Activated naive CD8-positive, alpha-beta T cell treated with anti-CD3 and anti-CD28 coated beads, Interleukin-2, amount 10 ng/mL, durations not matched to agents 7 days and 5 days (primary cell): ENCODE measurements around the gene CTDSPL2. TPM values are rescaled to one million over a fixed set of nuclear protein-coding genes. Genes with fewer than 3 reads are reported as not detected.
"Not testable (repeated sequence)": the region's sequence is repeated elsewhere in the genome, so short reads cannot be mapped to it uniquely, and the experiment has no call there.

Experiments
- ATAC-seq: fragments of 150-1000 bp; cut with Tn5 transposase; one replicate; pipeline ENCODE4 v1.10.0; 2021; ENCODE audit warnings: low read depth, moderate library complexity
- POLR2A ChIA-PET: fragments of 350-600 bp; sonication (Branson Sonifier 250); formaldehyde crosslinking; loops from one replicate; lab custom pipeline; 2021; ENCODE audit warnings: antibody characterized with exemption; lab: Charles Lee
- DNase-seq: peaks from one replicate; pipeline ENCODE4 v3.0.0; 2021
- H3K27ac Mint-ChIP-seq: one replicate; pipeline ENCODE4 v1.8.0; 2022; ENCODE audit warnings: mild to moderate bottlenecking, mixed read lengths
- H3K27me3 Mint-ChIP-seq: one replicate; pipeline ENCODE4 v1.8.0; 2022; ENCODE audit warnings: mild to moderate bottlenecking, moderate library complexity, mixed read lengths
- H3K36me3 Mint-ChIP-seq: one replicate; pipeline ENCODE4 v1.8.0; 2021; ENCODE audit warnings: mild to moderate bottlenecking, mixed read lengths
- H3K4me1 Mint-ChIP-seq: one replicate; pipeline ENCODE4 v1.8.0; 2021; ENCODE audit warnings: mixed read lengths
- H3K4me3 Mint-ChIP-seq: one replicate; pipeline ENCODE4 v1.8.0; 2022; ENCODE audit warnings: mild to moderate bottlenecking, moderate library complexity, mixed read lengths
- H3K9me3 Mint-ChIP-seq: one replicate; pipeline ENCODE4 v1.8.0; 2021; ENCODE audit warnings: mixed read lengths
- total RNA-seq, 2 experiments: library from RNA; stranded (reverse); gene quantifications; one replicate each; pipeline ENCODE4 v1.2.3, GENCODE V29; 2021

CTDSPL2 gene
- total RNA-seq, 2 experiments from 2014 or later: 82.9 to 87.5 TPM

- peaks cover 11% of the 10 kb centered on the region for H3K4me1 Mint-ChIP-seq
Observed at GRCh38 chr15:44447772-44448376, 20.4 kb downstream of the CTDSPL2 start.

GRCh38 chr15:44450172-44450571 lies 22.7 kb downstream of the CTDSPL2 start:
- Mint-ChIP-seq H3K27ac (no peak overlapping the region), H3K4me1 (peaks cover 11% of the 10 kb centered on the region), H3K27me3 (no peaks in the 10 kb centered on the region), H3K9me3 (peaks cover 3% of the 10 kb centered on the region), H3K36me3 (peaks cover 39% of the 10 kb centered on the region), H3K4me3 (no peak overlapping the region)
- POLR2A ChIA-PET: no interaction called here
- ATAC-seq (no peak), DNase-seq (no peak)

More at GRCh38 chr15:44447772-44448376, 20.4 kb downstream of the CTDSPL2 start:
- DNase-seq: no peak
- Mint-ChIP-seq H3K27me3 (no peaks in the 10 kb centered on the region), H3K4me3 (no peak overlapping the region), H3K27ac (no peak overlapping the region), H3K36me3 (peaks cover 34% of the 10 kb centered on the region), H3K9me3 (no peaks in the 10 kb centered on the region)
- ATAC-seq: no peak
- POLR2A ChIA-PET: no interaction called here

GRCh38 chr15:44453578-44454283 lies 26.3 kb downstream of the CTDSPL2 start:
- Mint-ChIP-seq H3K36me3 (peaks cover 28% of the 10 kb centered on the region), H3K4me1 (peaks cover 13% of the 10 kb centered on the region)
- H3K4me3 Mint-ChIP-seq, H3K27me3 Mint-ChIP-seq, DNase-seq, POLR2A ChIA-PET, H3K9me3 Mint-ChIP-seq, ATAC-seq, H3K27ac Mint-ChIP-seq: not testable (repeated sequence)

GRCh38 chr15:44458429-44458828 lies 31.0 kb downstream of the CTDSPL2 start:
- DNase-seq: no peak
- H3K36me3 Mint-ChIP-seq: peaks cover 28% of the 10 kb centered on the region
- no peaks in the 10 kb centered on the region for H3K27me3 Mint-ChIP-seq
- H3K27ac Mint-ChIP-seq: no peak overlapping the region
- POLR2A ChIA-PET: no interaction called here
- peaks cover 6% of the 10 kb centered on the region for H3K4me1 Mint-ChIP-seq
- H3K9me3 Mint-ChIP-seq: peaks cover 3% of the 10 kb centered on the region
- ATAC-seq: no peak
- H3K4me3 Mint-ChIP-seq: no peak overlapping the region

GRCh38 chr15:44468709-44469385 lies 41.4 kb downstream of the CTDSPL2 start:
- no peak overlapping the region for H3K4me3 Mint-ChIP-seq
- no peaks in the 10 kb centered on the region for H3K9me3 Mint-ChIP-seq
- H3K36me3 Mint-ChIP-seq: peaks cover 31% of the 10 kb centered on the region
- DNase-seq (no peak), ATAC-seq (no peak)
- H3K27ac Mint-ChIP-seq: no peak overlapping the region
- no peaks in the 10 kb centered on the region for H3K27me3 Mint-ChIP-seq
- POLR2A ChIA-PET: no interaction called here
- H3K4me1 Mint-ChIP-seq: peaks cover 12% of the 10 kb centered on the region

GRCh38 chr15:44471885-44472455 lies 44.5 kb downstream of the CTDSPL2 start:
- Mint-ChIP-seq H3K27me3 (no peaks in the 10 kb centered on the region), H3K4me1 (peaks cover 12% of the 10 kb centered on the region), H3K9me3 (no peaks in the 10 kb centered on the region), H3K27ac (no peak overlapping the region), H3K4me3 (no peak overlapping the region), H3K36me3 (peaks cover 28% of the 10 kb centered on the region)
- POLR2A ChIA-PET: interaction anchor here (0.5 kb wide), 1 partner anchor 240 kb away, joined by 3 read pairs; no protein-coding TSS in a partner anchor
- DNase-seq (no peak), ATAC-seq (no peak)

GRCh38 chr15:44479343-44479742 lies 51.9 kb downstream of the CTDSPL2 start:
- H3K27me3 Mint-ChIP-seq: no peaks in the 10 kb centered on the region
- no peak overlapping the region for H3K4me3 Mint-ChIP-seq
- no peak for ATAC-seq
- POLR2A ChIA-PET: no interaction called here
- H3K9me3 Mint-ChIP-seq: no peaks in the 10 kb centered on the region
- DNase-seq: no peak
- no peak overlapping the region for H3K27ac Mint-ChIP-seq
- peaks cover 5% of the 10 kb centered on the region for H3K36me3 Mint-ChIP-seq
- H3K4me1 Mint-ChIP-seq: peaks cover 10% of the 10 kb centered on the region

GRCh38 chr15:44482090-44482489 lies 54.7 kb downstream of the CTDSPL2 start:
- H3K9me3 Mint-ChIP-seq: no peaks in the 10 kb centered on the region
- H3K27ac Mint-ChIP-seq: no peak overlapping the region
- POLR2A ChIA-PET: interaction anchor here (0.6 kb wide), 2 partner anchors 83 to 253 kb away, joined by 3 to 7 read pairs; no protein-coding TSS in a partner anchor
- no peak for ATAC-seq
- H3K4me1 Mint-ChIP-seq: peaks cover 12% of the 10 kb centered on the region
- peaks cover 7% of the 10 kb centered on the region for H3K36me3 Mint-ChIP-seq
- H3K27me3 Mint-ChIP-seq: no peaks in the 10 kb centered on the region
- no peak overlapping the region for H3K4me3 Mint-ChIP-seq
- no peak for DNase-seq

- DNase-seq: no peak
- no peak for ATAC-seq
- Mint-ChIP-seq H3K36me3 (peaks cover 20% of the 10 kb centered on the region), H3K4me1 (peaks cover 12% of the 10 kb centered on the region), H3K9me3 (no peaks in the 10 kb centered on the region), H3K27ac (no peak overlapping the region), H3K4me3 (no peak overlapping the region), H3K27me3 (no peaks in the 10 kb centered on the region)
- POLR2A ChIA-PET: no interaction called here
Observed at GRCh38 chr15:44485880-44486279, 58.5 kb downstream of the CTDSPL2 start.

GRCh38 chr15:44489464-44489863 lies 62.0 kb downstream of the CTDSPL2 start:
- H3K27me3 Mint-ChIP-seq: no peaks in the 10 kb centered on the region
- no peak for ATAC-seq
- no peaks in the 10 kb centered on the region for H3K9me3 Mint-ChIP-seq
- H3K27ac Mint-ChIP-seq: no peak overlapping the region
- no peak overlapping the region for H3K4me3 Mint-ChIP-seq
- POLR2A ChIA-PET: no interaction called here
- DNase-seq: no peak
- peaks cover 10% of the 10 kb centered on the region for H3K4me1 Mint-ChIP-seq
- peaks cover 23% of the 10 kb centered on the region for H3K36me3 Mint-ChIP-seq

- ATAC-seq (no peak), DNase-seq (no peak)
- Mint-ChIP-seq H3K9me3 (no peaks in the 10 kb centered on the region), H3K27me3 (no peaks in the 10 kb centered on the region), H3K4me1 (peaks cover 8% of the 10 kb centered on the region), H3K4me3 (no peak overlapping the region), H3K27ac (no peak overlapping the region), H3K36me3 (peaks cover 22% of the 10 kb centered on the region)
- POLR2A ChIA-PET: no interaction called here
Observed at GRCh38 chr15:44490622-44491021, 63.2 kb downstream of the CTDSPL2 start.

GRCh38 chr15:44492040-44492439 lies 64.6 kb downstream of the CTDSPL2 start:
- no peak for ATAC-seq
- H3K27ac Mint-ChIP-seq: no peak overlapping the region
- no peaks in the 10 kb centered on the region for H3K27me3 Mint-ChIP-seq
- H3K36me3 Mint-ChIP-seq: peaks cover 21% of the 10 kb centered on the region
- DNase-seq: no peak
- no peaks in the 10 kb centered on the region for H3K9me3 Mint-ChIP-seq
- H3K4me3 Mint-ChIP-seq: no peak overlapping the region
- POLR2A ChIA-PET: no interaction called here
- H3K4me1 Mint-ChIP-seq: peaks cover 9% of the 10 kb centered on the region

GRCh38 chr15:44492672-44493071 lies 65.2 kb downstream of the CTDSPL2 start:
- ATAC-seq (no peak), DNase-seq (no peak)
- no peaks in the 10 kb centered on the region for H3K27me3 Mint-ChIP-seq
- POLR2A ChIA-PET: no interaction called here
- H3K27ac Mint-ChIP-seq: no peak overlapping the region
- H3K36me3 Mint-ChIP-seq: peaks cover 16% of the 10 kb centered on the region
- H3K9me3 Mint-ChIP-seq: no peaks in the 10 kb centered on the region
- no peak overlapping the region for H3K4me3 Mint-ChIP-seq
- H3K4me1 Mint-ChIP-seq: peaks cover 9% of the 10 kb centered on the region
